ENCODE measurements around the gene RPL32. TPM values are rescaled to one million over a fixed set of nuclear protein-coding genes. Genes with fewer than 3 reads are reported as not detected.
A peak's percentile ranks its signal among the peaks of the same experiment; 100 is the strongest.

The RPL32 gene
- total RNA-seq, 1 donor from 2014 or later: 1,821 TPM

DNA sequence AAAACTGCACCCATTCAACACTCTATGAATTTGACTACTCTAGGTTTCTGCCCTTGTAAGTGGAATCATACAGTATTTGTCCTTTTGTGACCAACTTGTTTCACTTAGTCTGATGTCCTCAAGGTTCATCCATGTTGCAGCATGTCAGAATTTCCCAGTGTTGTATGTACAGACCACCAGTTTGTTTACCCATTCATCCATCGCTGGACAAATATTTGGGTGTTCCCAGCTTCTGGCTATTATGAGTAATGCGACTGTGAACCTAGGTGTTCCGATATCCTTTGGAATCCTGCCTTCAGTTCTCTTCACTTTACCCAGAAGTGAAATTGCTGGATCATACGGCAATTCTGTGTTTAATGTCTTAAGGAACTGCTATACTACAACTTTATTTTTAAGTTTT, 12.6 kb downstream of the RPL32 start:
- Histone ChIP-seq H3K9me3 (no peaks in the 10 kb centered on the region), H3K4me1 (no peaks in the 10 kb centered on the region), H3K4me3 (no peak overlapping the region), H3K27me3 (no peaks in the 10 kb centered on the region), H3K27ac (no peak overlapping the region), H3K36me3 (peaks cover 67 to 84% of the 10 kb centered on the region in 2 donors)
- TF ChIP-seq, protein P1, sequence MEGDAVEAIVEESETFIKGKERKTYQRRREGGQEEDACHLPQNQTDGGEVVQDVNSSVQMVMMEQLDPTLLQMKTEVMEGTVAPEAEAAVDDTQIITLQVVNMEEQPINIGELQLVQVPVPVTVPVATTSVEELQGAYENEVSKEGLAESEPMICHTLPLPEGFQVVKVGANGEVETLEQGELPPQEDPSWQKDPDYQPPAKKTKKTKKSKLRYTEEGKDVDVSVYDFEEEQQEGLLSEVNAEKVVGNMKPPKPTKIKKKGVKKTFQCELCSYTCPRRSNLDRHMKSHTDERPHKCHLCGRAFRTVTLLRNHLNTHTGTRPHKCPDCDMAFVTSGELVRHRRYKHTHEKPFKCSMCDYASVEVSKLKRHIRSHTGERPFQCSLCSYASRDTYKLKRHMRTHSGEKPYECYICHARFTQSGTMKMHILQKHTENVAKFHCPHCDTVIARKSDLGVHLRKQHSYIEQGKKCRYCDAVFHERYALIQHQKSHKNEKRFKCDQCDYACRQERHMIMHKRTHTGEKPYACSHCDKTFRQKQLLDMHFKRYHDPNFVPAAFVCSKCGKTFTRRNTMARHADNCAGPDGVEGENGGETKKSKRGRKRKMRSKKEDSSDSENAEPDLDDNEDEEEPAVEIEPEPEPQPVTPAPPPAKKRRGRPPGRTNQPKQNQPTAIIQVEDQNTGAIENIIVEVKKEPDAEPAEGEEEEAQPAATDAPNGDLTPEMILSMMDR (IDR thresholded peaks at IDR 0.05): no peak
- DNase-seq (ENCODE audit: low spot score in 2 of 2): no peak
- intact Hi-C loops (cut with DNase I): no loop called here

DNA sequence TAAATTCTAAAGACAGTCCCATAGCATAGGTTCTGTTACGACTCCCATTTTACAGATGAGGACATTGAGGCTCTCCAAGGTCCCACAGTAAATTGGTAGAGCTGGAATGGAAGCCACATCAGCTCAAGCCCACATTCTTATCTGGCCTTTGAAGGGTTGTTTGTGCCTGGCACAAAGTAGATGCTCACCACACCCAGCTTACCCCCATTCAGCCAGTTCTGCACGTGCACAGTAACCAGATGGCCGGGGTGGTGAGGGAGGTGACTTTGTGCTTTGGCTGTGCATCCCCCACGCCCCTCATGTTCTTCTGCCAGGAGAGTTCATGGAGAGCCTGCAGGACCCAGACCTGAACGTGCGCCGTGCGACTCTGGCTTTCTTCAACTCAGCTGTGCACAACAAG, 16.2 kb downstream of the RPL32 start:
- no peaks in the 10 kb centered on the region for H3K9me3 ChIP-seq
- H3K27me3 ChIP-seq: no peaks in the 10 kb centered on the region
- DNase-seq (ENCODE audit: low spot score in 2 of 2): no peak
- TF ChIP-seq, protein P1 (IDR thresholded peaks at IDR 0.05): no peak
- H3K27ac ChIP-seq: no peak overlapping the region
- no peak overlapping the region for H3K4me3 ChIP-seq
- intact Hi-C loops (cut with DNase I): no loop called here
- H3K36me3 ChIP-seq: peaks cover 48 to 62% of the 10 kb centered on the region in 2 donors
- no peaks in the 10 kb centered on the region for H3K4me1 ChIP-seq

DNA sequence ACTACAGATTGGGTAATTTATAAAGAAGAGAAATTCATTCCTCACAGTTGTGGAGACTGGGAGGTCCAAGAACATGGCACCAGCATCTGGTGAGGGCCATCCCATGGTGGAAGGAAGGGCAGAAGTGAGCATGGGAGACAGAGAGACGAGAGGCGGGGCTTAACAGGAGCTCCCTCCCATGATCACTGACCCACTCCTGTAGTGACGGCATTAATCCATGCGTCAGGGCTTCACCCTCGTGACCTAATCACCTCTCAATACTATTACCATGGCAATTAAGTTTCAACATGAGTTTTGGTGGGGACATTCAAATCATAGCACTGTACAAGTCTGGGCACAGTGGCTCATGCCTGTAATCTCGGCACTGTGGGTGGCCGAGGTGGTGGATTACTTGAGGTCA, 17.1 kb downstream of the RPL32 start:
- no peak for DNase-seq (ENCODE audit: low spot score in 2 of 2)
- H3K36me3 ChIP-seq: peaks cover 44 to 64% of the 10 kb centered on the region in 2 donors
- TF ChIP-seq, protein P1 (IDR thresholded peaks at IDR 0.05): no peak
- H3K4me1 ChIP-seq: no peaks in the 10 kb centered on the region
- H3K27me3 ChIP-seq: no peaks in the 10 kb centered on the region
- H3K4me3 ChIP-seq: no peak overlapping the region
- H3K27ac ChIP-seq: no peak overlapping the region
- intact Hi-C loops (cut with DNase I): no loop called here
- no peaks in the 10 kb centered on the region for H3K9me3 ChIP-seq

DNA sequence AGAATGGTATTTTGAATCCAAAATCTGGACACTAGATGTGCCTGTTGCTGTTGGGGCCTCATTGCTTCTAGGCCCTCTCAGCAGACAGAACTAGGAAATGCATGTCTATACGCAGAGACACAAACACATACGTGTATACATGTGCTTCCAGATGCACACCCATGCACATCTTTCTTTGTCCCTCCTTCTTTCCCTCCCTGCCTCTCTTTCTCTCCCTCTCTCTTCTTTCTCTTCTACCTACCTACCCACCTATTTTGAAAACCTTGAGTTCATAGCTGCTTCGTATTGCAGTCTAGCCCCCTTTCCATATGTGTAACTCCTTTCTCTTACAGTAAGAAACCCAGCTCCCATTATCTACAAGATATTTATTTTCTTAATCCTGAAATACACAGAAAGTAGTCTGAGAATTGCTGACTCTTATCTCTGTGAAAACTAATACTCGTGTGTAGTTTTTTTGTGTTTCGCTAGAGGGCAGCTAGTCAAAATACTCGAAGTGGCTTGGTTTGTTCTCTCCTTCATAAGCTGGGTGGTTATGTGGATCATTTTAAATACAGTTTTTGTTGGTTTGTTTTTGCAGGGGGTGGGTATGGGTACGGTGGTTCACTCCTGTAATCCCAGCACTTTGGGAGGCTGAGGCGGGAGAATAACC, 18.5 kb downstream of the RPL32 start:
- Histone ChIP-seq H3K4me3 (no peak overlapping the region), H3K36me3 (peaks cover 39 to 60% of the 10 kb centered on the region in 2 donors), H3K4me1 (no peaks in the 10 kb centered on the region), H3K27me3 (no peaks in the 10 kb centered on the region), H3K9me3 (no peaks in the 10 kb centered on the region), H3K27ac (no peak overlapping the region)
- DNase-seq (ENCODE audit: low spot score in 2 of 2): no peak
- intact Hi-C loops (cut with DNase I): no loop called here
- TF ChIP-seq, protein P1 (IDR thresholded peaks at IDR 0.05): peak in 2 of 3 experiments; percentile 8 to 24

DNA sequence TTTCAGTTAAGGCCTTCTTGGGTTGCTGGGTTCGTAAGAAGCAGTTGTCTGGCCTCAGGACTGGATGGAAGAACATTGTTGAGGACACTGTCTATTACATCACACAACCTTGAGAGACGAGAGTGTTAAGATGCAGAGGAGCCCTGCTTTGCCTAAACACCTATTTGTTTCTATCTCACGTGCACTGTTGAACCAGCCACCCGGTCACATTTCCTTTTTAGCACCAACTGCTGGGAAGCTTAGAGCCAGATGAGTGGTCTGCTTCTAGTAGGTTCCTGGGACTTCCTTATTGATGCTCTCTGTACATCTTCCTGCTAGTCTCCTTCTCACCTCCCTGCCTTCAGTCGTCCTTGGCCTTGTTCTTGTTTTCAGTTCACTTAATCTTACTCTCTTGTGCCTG, 22.6 kb downstream of the RPL32 start:
- H3K27me3 ChIP-seq: no peaks in the 10 kb centered on the region
- H3K4me3 ChIP-seq: no peak overlapping the region
- H3K27ac ChIP-seq: no peak overlapping the region
- H3K9me3 ChIP-seq: no peaks in the 10 kb centered on the region
- H3K4me1 ChIP-seq: no peaks in the 10 kb centered on the region
- TF ChIP-seq, protein P1 (IDR thresholded peaks at IDR 0.05): no peak
- peaks cover 55 to 69% of the 10 kb centered on the region in 2 donors for H3K36me3 ChIP-seq
- intact Hi-C loops (cut with DNase I): no loop called here
- no peak for DNase-seq (ENCODE audit: low spot score in 2 of 2)

DNA sequence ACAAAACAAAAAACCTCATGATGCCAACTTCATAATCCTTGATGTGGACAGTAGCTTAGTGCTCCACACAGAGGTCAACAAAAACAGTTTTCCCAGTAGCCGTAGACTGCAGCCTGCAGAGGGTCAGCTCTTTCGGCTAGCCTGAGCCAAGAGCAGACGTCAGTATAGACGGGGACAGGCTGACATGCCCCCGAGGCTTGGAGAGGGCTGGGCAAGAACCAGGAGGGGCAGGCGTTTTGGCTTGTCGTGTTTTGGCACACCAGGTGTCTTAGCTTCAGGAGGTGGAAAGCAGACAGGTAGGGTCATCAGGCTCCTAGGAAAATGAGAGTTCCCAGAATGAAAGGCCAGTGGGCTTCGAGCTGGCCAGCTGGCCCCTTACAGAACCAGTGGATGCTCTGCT, 23.1 kb downstream of the RPL32 start:
- no peaks in the 10 kb centered on the region for H3K9me3 ChIP-seq
- TF ChIP-seq, protein P1 (IDR thresholded peaks at IDR 0.05): no peak
- H3K27me3 ChIP-seq: no peaks in the 10 kb centered on the region
- intact Hi-C loops (cut with DNase I): no loop called here
- peaks cover 57 to 74% of the 10 kb centered on the region in 2 donors for H3K36me3 ChIP-seq
- H3K4me3 ChIP-seq: no peak overlapping the region
- no peak for DNase-seq (ENCODE audit: low spot score in 2 of 2)
- H3K4me1 ChIP-seq: no peaks in the 10 kb centered on the region
- no peak overlapping the region for H3K27ac ChIP-seq
